Osteocyte (in vitro differentiated cells): Measurements from ENCODE around the gene PLXDC2. TPM values are rescaled to one million over a fixed set of nuclear protein-coding genes. Genes with fewer than 3 reads are reported as not detected.

Experiments used
- DNase-seq: peaks from one replicate; pipeline ENCODE4 v3.0.0; 2021; ENCODE audit warnings: mixed read lengths; ENCODE audit not compliant: unreplicated experiment; ENCODE audit errors: extremely low spot score
- H3K27ac Mint-ChIP-seq: one replicate; pipeline ENCODE4 v1.8.0; 2021; ENCODE audit warnings: mild to moderate bottlenecking, mixed read lengths; ENCODE audit not compliant: unreplicated experiment
- H3K27me3 Mint-ChIP-seq: one replicate; pipeline ENCODE4 v1.8.0; 2021; ENCODE audit warnings: mixed read lengths; ENCODE audit not compliant: unreplicated experiment
- H3K36me3 Mint-ChIP-seq: one replicate; pipeline ENCODE4 v1.8.0; 2021; ENCODE audit warnings: mixed read lengths; ENCODE audit not compliant: unreplicated experiment
- H3K4me1 Mint-ChIP-seq: one replicate; pipeline ENCODE4 v1.8.0; 2021; ENCODE audit warnings: mixed read lengths; ENCODE audit not compliant: unreplicated experiment
- H3K4me3 Mint-ChIP-seq: one replicate; pipeline ENCODE4 v1.8.0; 2021; ENCODE audit warnings: mild to moderate bottlenecking, moderate library complexity, mixed read lengths; ENCODE audit not compliant: unreplicated experiment
- H3K9me3 Mint-ChIP-seq: one replicate; pipeline ENCODE4 v1.8.0; 2021; ENCODE audit warnings: mixed read lengths; ENCODE audit not compliant: unreplicated experiment
- CTCF ChIP-seq: fragments of 200-600 bp; sonication (generic); IDR thresholded peaks from 2 replicates; pipeline ENCODE4 v1.5.0; 2021; ENCODE audit warnings: antibody characterized with exemption, mild to moderate bottlenecking, moderate library complexity
- total RNA-seq: library from RNA; stranded (reverse); gene quantifications from 2 replicates; pipeline ENCODE4 v1.2.1, GENCODE V29; 2021

PLXDC2 gene
- total RNA-seq, 1 donor from 2014 or later: 33.2 TPM

- Mint-ChIP-seq H3K4me3 (no peak overlapping the region), H3K27ac (no peak overlapping the region), H3K27me3 (no peaks in the 10 kb centered on the region), H3K9me3 (no peaks in the 10 kb centered on the region), H3K4me1 (no peaks in the 10 kb centered on the region), H3K36me3 (no peaks in the 10 kb centered on the region)
- no peak for DNase-seq
- no peak for TF ChIP-seq CTCF
These were observed 354.4 kb downstream of the PLXDC2 start for GRCh38 chr10:20170661-20171060.

GRCh38 chr10:20173046-20173445 is 356.8 kb downstream of the PLXDC2 start:
- H3K9me3 Mint-ChIP-seq: no peaks in the 10 kb centered on the region
- DNase-seq: no peak
- TF ChIP-seq CTCF: no peak
- H3K4me1 Mint-ChIP-seq: no peaks in the 10 kb centered on the region
- H3K36me3 Mint-ChIP-seq: no peaks in the 10 kb centered on the region
- H3K4me3 Mint-ChIP-seq: no peak overlapping the region
- no peaks in the 10 kb centered on the region for H3K27me3 Mint-ChIP-seq
- no peak overlapping the region for H3K27ac Mint-ChIP-seq

- no peak for TF ChIP-seq CTCF
- Mint-ChIP-seq H3K27ac (no peak overlapping the region), H3K4me3 (no peak overlapping the region), H3K27me3 (no peaks in the 10 kb centered on the region), H3K9me3 (no peaks in the 10 kb centered on the region), H3K4me1 (no peaks in the 10 kb centered on the region), H3K36me3 (peaks cover 2% of the 10 kb centered on the region)
- DNase-seq: no peak
These were observed 359.5 kb downstream of the PLXDC2 start for GRCh38 chr10:20175719-20176118.

GRCh38 chr10:20180766-20181165 is 364.5 kb downstream of the PLXDC2 start:
- no peak for DNase-seq
- H3K4me3 Mint-ChIP-seq: no peak overlapping the region
- H3K27me3 Mint-ChIP-seq: no peaks in the 10 kb centered on the region
- H3K9me3 Mint-ChIP-seq: no peaks in the 10 kb centered on the region
- H3K36me3 Mint-ChIP-seq: peaks cover 2% of the 10 kb centered on the region
- H3K27ac Mint-ChIP-seq: no peak overlapping the region
- H3K4me1 Mint-ChIP-seq: peaks cover 2% of the 10 kb centered on the region
- TF ChIP-seq CTCF: no peak

- TF ChIP-seq CTCF: no peak
- H3K4me3 Mint-ChIP-seq: no peak overlapping the region
- peaks cover under 1% of the 10 kb centered on the region for H3K9me3 Mint-ChIP-seq
- H3K27ac Mint-ChIP-seq: no peak overlapping the region
- H3K27me3 Mint-ChIP-seq: no peaks in the 10 kb centered on the region
- no peak for DNase-seq
- H3K36me3 Mint-ChIP-seq: peaks cover 2% of the 10 kb centered on the region
- peaks cover 2% of the 10 kb centered on the region for H3K4me1 Mint-ChIP-seq
These were observed 365.2 kb downstream of the PLXDC2 start for GRCh38 chr10:20181434-20181833.
